GM18867 (cell line): ENCODE measurements around the gene CFAP91.
"Not testable (repeated sequence)": the region's sequence is repeated elsewhere in the genome, so short reads cannot be mapped to it uniquely, and the experiment has no call there.

Experiments used
- ATAC-seq: cut with Tn5 transposase; IDR thresholded peaks from one replicate; pipeline ENCODE4 v1.9.1; 2021; ENCODE audit warnings: mild to moderate bottlenecking, moderate library complexity; ENCODE audit not compliant: unreplicated experiment

Gene CFAP91

DNA sequence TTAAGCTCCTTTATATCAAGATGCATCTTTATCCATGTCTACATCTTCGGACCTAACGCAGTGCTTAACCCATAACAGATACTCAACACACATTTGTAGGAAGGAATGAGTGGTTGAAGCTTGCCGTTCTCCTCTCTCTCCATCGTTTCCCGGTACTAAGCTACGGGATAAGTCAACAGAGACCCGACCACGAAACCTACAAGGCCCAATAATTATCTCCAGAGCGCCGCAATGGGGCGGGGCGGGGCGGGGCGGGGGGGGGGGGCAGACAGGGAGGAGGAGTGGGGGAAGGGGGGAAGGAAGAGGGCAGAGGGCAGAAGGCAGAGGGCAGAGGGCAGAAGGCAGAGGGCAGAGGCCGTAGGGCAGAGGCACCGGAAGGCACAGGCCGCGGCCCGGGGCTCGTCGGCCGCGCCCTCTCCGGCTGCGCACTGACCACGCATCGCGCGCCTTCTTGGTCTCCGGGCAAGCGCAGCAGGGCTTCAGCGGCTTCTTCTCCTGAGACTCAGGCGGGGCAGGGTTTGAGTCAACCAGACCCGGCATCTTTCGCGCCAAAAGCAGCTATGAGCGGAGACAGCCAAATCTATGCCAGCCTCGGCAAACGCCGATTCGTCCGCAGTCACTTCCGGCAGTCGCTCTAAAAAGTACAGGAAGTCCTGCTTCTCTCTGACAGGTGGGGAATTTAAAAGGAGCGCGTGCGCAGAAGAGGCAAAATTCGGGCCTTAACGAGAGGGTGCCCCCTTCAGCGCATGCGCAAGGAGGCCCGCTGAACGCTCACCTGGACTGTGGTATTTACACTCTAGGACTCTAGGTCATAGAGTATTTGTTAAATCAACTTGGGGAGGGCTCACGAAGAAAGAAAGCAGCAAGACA lies 25.8 kb upstream of the CFAP91 start, which contains the start of gene COX17:
Gene COX17, minus strand, starts transcription at position 636 of the 870 bp plus-strand sequence. Its CDS starts 96 bp downstream, at position 540.
- ATAC-seq = peak; percentile 87

- no peak for ATAC-seq
These were observed 25.2 kb upstream of the CFAP91 start for GRCh38 chr3:119677641-119677934.

DNA sequence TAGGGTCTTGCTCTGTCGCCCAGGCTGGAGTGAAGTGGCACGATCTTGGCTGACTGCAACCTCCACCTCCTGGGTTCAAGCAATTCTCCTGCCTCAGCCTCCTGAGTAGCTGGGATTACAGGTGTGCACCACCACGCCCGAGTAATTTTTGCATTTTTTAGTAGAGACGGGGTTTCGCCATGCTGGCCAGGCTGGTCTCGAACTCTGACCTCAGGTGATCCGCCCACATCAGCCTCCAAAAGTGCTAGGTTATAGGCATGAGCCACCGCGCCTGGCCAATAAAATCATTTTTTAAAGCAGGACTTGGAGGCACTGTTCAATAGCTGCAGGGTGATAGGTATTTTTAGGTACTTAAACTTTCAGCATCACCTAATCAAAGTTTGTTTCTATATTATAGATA lies 24.6 kb upstream of the CFAP91 start:
- not testable (repeated sequence) for ATAC-seq

GRCh38 chr3:119679874-119680273 lies 22.9 kb upstream of the CFAP91 start:
- ATAC-seq = no peak

GRCh38 chr3:119681279-119681678 lies 21.5 kb upstream of the CFAP91 start:
- peak; percentile 21 for ATAC-seq

- ATAC-seq = no peak
These were observed 19.4 kb upstream of the CFAP91 start for GRCh38 chr3:119683421-119683820.

DNA sequence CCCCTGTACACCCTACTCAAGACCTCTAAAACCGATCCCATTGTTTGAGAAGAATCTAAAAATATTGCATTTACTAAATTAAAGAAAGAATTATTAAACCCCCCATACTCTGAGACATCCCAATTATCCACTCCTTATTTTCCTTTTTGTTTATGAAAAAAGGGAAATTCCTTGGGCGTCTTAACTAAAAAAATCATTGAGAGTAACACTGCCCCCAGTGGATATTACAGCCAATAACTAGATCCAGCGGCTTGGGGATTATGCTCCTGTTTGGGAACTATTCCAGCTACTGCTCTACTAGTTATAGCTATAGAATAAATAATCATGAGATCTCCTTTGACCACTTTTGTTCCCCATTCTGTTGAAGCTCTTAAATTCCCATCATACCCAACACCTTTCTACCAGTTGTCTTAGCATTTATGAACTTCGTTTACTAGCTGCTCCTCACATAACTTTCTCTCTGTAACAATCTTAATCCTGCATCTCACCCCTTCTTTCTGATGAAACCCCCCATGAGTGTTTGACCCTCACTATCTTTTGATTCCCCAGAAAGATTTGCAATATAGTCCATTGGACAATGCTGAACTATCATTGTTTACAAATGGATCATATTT lies 12.7 kb upstream of the CFAP91 start:
- ATAC-seq = no peak

- ATAC-seq = no peak
These were observed 7.3 kb upstream of the CFAP91 start for GRCh38 chr3:119695480-119695879.

- no peak for ATAC-seq
These were observed 5.4 kb upstream of the CFAP91 start for GRCh38 chr3:119697394-119697793.

DNA sequence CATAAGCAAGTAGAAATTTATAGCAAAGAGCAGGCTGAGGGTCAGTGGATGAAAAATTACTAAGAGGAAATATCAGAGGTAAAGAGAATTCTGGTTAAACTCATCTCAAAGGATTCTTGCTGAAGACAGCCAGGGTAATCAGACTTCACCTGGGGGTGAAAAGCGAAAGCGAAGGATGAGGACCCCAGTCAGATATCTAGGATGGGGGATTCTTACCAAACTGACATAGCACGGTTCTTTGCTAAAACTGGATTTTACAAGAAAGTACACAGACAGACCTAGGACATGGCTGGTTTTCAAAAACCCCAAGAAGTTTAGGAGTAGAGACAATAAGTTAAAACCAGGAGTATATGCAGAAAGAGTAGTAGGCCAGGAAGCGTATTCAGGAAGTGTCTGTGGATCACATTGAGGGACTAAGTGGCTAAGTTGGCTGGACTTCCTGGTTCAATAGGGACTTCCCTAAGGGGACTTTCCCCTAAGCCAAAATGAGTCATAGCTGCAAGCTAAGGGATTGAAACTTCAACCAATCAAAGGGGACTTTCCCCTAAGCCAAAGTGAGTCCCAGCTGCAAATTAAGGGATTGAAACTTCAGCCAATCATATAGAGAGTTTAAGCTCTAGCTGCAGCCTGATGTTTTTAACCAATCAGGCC lies 2.4 kb upstream of the CFAP91 start:
- ATAC-seq = peak; percentile 37

DNA sequence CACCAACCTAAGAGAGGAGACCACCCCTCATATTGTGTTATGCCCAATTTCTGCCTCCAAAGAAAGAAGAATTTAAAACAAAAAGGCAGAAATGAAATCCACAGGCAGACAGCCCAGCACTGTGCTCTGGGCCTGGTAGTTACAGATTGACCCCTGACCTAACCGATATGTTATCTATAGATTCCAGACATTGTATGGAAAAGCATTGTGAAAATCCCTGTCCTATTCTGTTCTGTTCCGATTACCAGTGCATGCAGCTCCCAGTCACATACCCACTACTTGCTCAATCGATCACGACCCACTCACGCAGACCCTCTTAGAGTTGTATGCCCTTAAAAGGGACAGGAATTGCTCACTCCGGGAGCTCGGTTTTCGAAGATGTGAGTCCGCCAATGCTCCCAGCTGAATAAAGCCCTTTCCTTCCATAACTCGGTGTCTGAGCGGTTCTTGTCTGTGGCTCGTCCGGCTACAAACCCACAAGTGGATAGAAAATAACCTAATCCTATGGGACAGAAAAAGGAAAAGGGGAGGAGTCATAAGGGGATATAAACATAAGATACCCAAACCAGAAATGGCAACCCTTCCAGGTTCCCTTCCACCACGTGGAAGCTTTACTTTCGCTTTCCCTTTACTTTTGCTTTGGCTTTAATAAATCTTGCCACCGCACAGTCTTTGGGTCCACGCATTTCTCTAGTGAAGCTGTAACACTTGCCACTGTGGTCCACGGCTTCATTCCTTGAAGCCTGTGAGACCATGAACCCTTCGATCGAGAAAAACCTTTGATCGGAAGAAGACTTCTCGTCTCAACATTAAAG lies 1.7 kb upstream of the CFAP91 start:
- peak; percentile 9 for ATAC-seq

DNA sequence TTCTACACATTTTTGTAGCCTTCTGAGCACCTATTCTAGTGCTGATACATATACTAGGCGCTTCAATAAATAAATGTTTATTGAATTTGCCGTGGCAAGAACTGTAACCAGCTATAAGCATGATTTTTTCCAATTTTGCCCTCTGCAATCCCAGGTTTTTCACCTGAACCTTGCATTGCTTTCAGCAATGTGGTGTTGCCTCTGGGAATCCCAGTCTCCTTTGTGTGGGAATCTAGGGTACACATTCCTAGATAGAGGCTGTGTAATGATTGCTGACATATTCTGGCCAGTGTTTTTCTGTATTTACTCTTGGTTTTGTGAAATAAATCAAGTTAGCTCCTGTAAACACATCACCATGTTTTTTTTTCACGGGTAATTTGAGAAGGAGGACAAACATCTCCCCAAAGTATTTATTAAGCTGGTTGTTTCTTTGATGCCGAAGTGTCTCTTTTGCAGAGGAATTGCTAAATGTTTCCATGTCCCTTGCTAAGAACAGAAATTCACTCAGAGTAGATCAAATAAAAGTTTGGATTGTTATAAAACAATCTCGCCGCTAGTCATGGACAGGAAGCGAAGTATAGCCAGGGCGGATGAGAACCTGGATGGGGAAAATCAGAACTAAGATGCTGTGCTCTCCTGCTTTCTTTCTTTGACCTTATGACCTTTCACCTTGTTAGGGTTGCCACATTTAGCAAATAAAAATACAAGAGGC lies 1.2 kb downstream of the CFAP91 start:
- no peak for ATAC-seq

DNA sequence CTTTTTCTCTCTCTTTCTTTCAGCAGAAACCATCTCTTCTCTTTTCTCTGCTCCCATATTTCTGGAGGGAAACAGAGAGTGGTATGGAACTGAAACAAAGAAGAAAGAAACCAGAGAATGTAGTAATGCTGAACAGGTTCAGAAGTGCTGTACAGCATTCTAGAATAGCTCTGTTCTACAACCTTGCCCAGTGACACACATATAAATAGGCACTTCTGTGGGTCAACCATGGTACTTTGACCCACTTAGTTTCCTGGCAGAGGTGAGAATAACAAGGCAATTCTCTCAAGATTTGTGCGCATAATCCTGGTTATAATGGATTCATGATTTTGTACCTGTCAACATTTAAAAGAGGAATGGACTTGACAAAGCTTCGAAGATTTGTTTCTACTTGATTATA lies 12.3 kb downstream of the CFAP91 start:
- no peak for ATAC-seq

DNA sequence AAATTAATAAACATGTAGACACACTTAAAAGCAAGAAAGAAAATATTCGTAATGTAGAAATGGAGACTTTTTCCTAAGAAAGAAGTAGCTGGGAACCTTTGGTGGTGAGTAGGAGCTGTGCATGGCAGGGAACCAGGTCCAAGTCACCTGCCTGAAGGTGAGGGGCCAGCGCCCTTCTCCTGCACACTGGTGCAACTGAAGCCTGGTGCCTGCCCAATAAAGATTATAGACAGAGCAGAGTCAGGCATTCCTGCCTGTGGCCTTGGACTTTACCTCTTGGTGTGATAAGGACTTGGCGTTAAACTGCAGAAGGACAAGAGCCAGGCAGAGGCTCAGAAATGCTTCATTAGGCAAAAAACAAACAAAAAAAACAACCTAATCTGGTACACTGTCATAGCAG lies 14.2 kb downstream of the CFAP91 start:
- ATAC-seq = no peak

DNA sequence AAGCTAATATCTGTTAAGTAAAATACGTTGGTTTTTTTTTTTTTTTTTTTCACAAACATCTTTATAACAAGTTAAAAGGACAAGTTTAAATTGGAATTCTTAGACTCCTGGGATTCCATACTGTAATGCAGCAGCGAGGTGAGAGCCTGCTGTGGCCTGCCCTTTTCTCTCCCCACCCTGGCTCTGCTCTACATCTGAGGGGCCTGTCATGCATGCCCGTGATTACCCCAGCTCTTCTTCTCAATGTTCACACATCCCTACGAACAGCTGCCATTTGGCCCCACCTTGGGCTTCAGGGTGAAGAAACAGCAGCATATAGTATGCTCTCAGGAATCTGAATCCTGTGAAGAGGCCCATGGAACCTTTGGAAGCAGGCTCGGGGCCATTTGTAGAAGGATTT lies 14.7 kb downstream of the CFAP91 start:
- ATAC-seq = no peak

DNA sequence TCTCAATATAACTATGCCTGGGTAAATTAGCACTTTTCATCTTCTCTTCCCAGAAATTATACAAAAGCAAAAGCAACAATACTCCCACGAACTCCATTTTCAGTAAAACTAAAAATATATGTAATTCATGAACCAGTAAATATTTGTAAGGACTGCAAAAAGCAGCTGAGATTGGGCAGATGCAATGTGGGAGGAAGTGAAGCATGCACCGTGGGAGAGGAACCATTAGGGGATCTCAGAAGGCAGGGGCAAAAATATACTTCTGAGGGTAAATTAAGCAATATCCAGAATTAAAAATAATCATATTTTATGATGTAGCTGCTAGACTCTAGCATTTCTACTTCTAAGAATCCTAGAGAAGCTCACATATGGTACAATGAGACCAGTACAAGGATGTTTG lies 20.2 kb downstream of the CFAP91 start:
- no peak for ATAC-seq

DNA sequence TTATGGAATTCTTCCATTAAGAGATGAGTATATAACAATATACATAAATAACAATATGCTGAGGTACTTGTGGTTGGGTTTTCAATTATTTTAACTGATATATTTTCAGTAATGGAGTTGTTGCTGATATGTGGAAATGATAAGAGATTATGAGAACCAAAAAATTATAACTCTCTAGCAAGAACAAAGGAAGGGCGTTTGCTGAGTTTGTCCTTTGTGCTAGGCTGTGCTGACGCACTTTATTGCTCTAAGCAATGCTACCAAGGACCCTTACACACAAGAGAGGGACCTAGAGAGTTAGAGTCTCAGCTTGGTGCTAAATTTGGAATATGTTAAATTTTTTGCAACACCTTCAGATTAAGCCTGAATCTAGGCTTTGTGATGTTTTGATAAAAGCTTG lies 24.1 kb downstream of the CFAP91 start:
- ATAC-seq = no peak

GRCh38 chr3:119729996-119730395 lies 27.2 kb downstream of the CFAP91 start:
- ATAC-seq = no peak

DNA sequence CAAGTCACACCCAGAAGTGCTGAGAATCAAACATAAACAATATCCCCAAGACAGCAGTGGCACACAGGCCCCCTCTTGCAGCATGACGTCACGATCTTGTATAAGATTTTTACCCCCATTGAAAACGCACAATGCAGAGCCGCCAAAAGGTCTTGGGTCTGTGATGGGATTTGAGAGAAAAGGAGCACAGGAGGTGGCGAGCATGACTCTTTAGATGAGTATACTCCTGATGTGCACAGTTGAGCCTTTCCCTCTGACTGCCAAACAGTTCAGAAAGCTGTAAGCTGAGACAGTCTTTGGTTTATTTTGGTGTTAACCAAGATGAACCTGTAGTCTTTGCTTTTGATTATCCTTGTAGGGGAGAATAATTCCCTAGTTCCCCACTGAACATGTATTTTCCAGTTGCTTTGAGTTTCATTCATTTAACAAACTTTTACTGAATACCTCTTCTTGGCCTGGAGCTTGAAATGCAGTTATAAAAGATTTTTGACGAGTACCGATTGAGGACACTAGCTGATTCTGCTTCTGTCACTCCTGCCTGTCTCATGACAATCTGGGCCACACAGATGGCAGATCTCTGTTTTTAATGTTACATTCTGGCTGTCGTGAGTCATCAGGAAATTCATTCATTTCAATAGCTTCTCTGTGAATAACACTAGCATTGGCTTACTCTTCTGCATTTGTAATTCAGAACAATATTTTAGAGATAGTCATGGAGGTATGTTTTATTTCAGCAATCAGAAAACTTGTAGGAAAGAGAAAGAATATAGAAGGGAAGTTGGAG lies 28.9 kb downstream of the CFAP91 start:
- no peak for ATAC-seq

- ATAC-seq = no peak
These were observed 31.0 kb downstream of the CFAP91 start for GRCh38 chr3:119733812-119734211.
